ENCODE data around the gene RBM19.

The RBM19 gene

GRCh38 chr12:113823816-113824215 is 142.3 kb downstream of the RBM19 start:
- no peak overlapping the region for H3K9ac ChIP-seq (ENCODE audit: low read length)
- H3K36me3 ChIP-seq (ENCODE audit: control insufficient read depth, insufficient read depth, low read length): no peaks in the 10 kb centered on the region
- no peak overlapping the region for H3K4me3 ChIP-seq (ENCODE audit: low read depth, low read length)
- H3K9me3 ChIP-seq (ENCODE audit: control insufficient read depth, insufficient read depth, low read depth, low read length): no peaks in the 10 kb centered on the region
- no peaks in the 10 kb centered on the region for H3K27me3 ChIP-seq (ENCODE audit: control insufficient read depth, insufficient read depth, low read length)
- peaks cover 11% of the 10 kb centered on the region; the same call in 1 of the 2 replicates for H3K4me1 ChIP-seq (ENCODE audit: control insufficient read depth, insufficient read depth, low read length)
- H3K27ac ChIP-seq (ENCODE audit: low read depth, low read length): no peak overlapping the region

DNA sequence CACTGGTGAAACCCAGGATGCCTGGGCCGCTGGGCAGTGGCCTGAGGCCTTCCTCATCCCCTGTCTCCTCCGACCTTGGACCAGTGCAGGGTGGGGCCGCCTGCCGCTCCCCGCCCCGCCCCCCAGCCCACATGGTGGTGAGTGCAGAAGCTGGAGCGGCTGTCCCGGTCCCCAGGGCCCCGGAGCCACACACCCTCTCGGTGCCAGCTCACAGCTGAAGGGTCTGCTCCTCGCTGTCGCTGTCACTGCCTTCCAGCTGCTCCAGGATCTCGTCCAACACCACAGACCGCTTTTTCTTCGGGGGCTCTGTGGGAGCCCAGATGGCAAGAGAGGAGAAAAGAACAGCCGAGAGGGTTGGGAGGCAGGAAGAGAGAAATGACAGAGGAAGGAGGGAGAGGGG is 143.1 kb downstream of the RBM19 start:
- Histone ChIP-seq H3K9ac (ENCODE audit: low read length) (no peak overlapping the region), H3K9me3 (ENCODE audit: control insufficient read depth, insufficient read depth, low read depth, low read length) (no peaks in the 10 kb centered on the region), H3K36me3 (ENCODE audit: control insufficient read depth, insufficient read depth, low read length) (no peaks in the 10 kb centered on the region), H3K4me3 (ENCODE audit: low read depth, low read length) (no peak overlapping the region), H3K4me1 (ENCODE audit: control insufficient read depth, insufficient read depth, low read length) (peaks cover 11% of the 10 kb centered on the region; the same call in 1 of the 2 replicates), H3K27ac (ENCODE audit: low read depth, low read length) (no peak overlapping the region), H3K27me3 (ENCODE audit: control insufficient read depth, insufficient read depth, low read length) (no peaks in the 10 kb centered on the region)

DNA sequence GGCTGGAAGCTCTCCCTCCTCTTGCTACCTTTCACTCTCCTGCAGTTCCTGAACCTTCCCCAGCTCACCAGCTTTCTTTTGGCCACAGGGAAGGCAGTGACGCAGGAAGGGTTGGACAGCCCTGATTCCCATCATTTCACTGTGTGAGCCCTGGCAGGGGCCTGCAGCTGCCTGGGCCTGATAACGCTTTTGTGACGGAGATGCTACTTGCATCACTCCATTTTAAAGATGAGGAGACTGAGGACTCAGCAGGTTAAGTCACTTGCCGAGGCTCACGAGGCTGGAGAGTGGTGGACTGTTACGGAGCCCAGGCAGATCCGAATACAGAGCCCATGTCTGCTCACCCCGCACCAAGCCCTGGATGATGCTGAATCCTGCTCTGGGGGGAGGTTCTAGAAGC is 145.3 kb downstream of the RBM19 start:
- H3K27ac ChIP-seq (ENCODE audit: low read depth, low read length): no peak overlapping the region
- H3K9ac ChIP-seq (ENCODE audit: low read length): no peak overlapping the region
- no peaks in the 10 kb centered on the region for H3K9me3 ChIP-seq (ENCODE audit: control insufficient read depth, insufficient read depth, low read depth, low read length)
- peaks cover 9% of the 10 kb centered on the region; the same call in 1 of the 2 replicates for H3K4me1 ChIP-seq (ENCODE audit: control insufficient read depth, insufficient read depth, low read length)
- no peak overlapping the region for H3K4me3 ChIP-seq (ENCODE audit: low read depth, low read length)
- 0 out of 2 replicates have a peak, but pooled peaks cover 6% of the 10 kb centered on the region for H3K36me3 ChIP-seq (ENCODE audit: control insufficient read depth, insufficient read depth, low read length)
- no peaks in the 10 kb centered on the region for H3K27me3 ChIP-seq (ENCODE audit: control insufficient read depth, insufficient read depth, low read length)

- Histone ChIP-seq H3K9ac (ENCODE audit: low read length) (no peak overlapping the region), H3K4me3 (ENCODE audit: low read depth, low read length) (no peak overlapping the region), H3K4me1 (ENCODE audit: control insufficient read depth, insufficient read depth, low read length) (peaks cover 9% of the 10 kb centered on the region; the same call in 1 of the 2 replicates), H3K27ac (ENCODE audit: low read depth, low read length) (no peak overlapping the region), H3K9me3 (ENCODE audit: control insufficient read depth, insufficient read depth, low read depth, low read length) (no peaks in the 10 kb centered on the region), H3K36me3 (ENCODE audit: control insufficient read depth, insufficient read depth, low read length) (0 out of 2 replicates have a peak, but pooled peaks cover 7% of the 10 kb centered on the region), H3K27me3 (ENCODE audit: control insufficient read depth, insufficient read depth, low read length) (no peaks in the 10 kb centered on the region)
Measured at GRCh38 chr12:113820309-113820708, 145.8 kb downstream of the RBM19 start.

DNA sequence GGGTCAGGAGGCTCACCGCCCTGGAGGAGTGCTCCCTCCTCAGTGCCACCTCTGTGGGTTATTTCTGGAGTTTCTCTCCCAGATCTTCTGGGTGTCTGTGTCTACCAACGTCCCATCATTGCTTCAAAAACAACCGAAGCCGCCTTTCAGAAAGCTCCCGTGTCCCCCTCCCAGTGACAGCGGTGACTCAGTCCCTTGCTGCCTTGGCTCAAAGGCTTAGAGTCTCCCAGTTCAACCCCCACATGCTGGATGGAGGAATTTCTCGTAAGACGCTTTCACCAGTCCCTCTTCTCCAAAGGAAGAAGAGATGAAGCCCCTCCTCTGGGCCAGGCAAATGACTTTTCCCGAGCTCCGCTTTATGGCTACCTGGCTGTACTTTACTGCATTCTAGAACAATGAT is 146.6 kb downstream of the RBM19 start:
- H3K4me1 ChIP-seq (ENCODE audit: control insufficient read depth, insufficient read depth, low read length): peaks cover 9% of the 10 kb centered on the region; the same call in 1 of the 2 replicates
- no peaks in the 10 kb centered on the region for H3K27me3 ChIP-seq (ENCODE audit: control insufficient read depth, insufficient read depth, low read length)
- no peak overlapping the region for H3K4me3 ChIP-seq (ENCODE audit: low read depth, low read length)
- H3K9ac ChIP-seq (ENCODE audit: low read length): no peak overlapping the region
- H3K27ac ChIP-seq (ENCODE audit: low read depth, low read length): no peak overlapping the region
- 0 out of 2 replicates have a peak, but pooled peaks cover 7% of the 10 kb centered on the region for H3K36me3 ChIP-seq (ENCODE audit: control insufficient read depth, insufficient read depth, low read length)
- H3K9me3 ChIP-seq (ENCODE audit: control insufficient read depth, insufficient read depth, low read depth, low read length): no peaks in the 10 kb centered on the region

- Histone ChIP-seq H3K9me3 (ENCODE audit: control insufficient read depth, insufficient read depth, low read depth, low read length) (no peaks in the 10 kb centered on the region), H3K9ac (ENCODE audit: low read length) (peak overlapping the region; percentile 32), H3K4me3 (ENCODE audit: low read depth, low read length) (no peak overlapping the region), H3K36me3 (ENCODE audit: control insufficient read depth, insufficient read depth, low read length) (0 out of 2 replicates have a peak, but pooled peaks cover 7% of the 10 kb centered on the region), H3K27me3 (ENCODE audit: control insufficient read depth, insufficient read depth, low read length) (no peaks in the 10 kb centered on the region), H3K27ac (ENCODE audit: low read depth, low read length) (no peak overlapping the region), H3K4me1 (ENCODE audit: control insufficient read depth, insufficient read depth, low read length) (peaks cover 9% of the 10 kb centered on the region; the same call in 1 of the 2 replicates)
Measured at GRCh38 chr12:113818833-113819232, 147.3 kb downstream of the RBM19 start.

DNA sequence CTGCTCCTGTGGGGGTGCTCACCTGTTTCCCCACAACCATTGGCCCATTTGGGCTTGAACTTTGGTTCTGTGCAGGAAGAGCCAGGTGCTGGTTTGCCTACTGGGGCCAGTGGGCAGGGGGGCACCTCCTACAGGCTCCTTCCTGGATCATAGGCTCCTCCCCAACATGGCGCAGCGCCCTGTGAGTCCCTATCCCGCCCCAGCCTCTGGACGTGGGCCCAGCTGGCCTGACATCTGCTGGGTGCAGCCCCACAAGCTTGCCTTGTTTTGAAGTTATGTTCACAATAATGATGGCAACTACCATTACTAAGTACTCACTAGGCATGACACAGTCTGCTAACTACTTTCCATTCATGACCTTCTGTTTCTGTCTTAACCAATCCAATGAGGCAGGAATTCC is 147.8 kb downstream of the RBM19 start:
- no peaks in the 10 kb centered on the region for H3K9me3 ChIP-seq (ENCODE audit: control insufficient read depth, insufficient read depth, low read depth, low read length)
- H3K4me1 ChIP-seq (ENCODE audit: control insufficient read depth, insufficient read depth, low read length): peaks cover 9% of the 10 kb centered on the region; the same call in 1 of the 2 replicates
- H3K4me3 ChIP-seq (ENCODE audit: low read depth, low read length): no peak overlapping the region
- no peak overlapping the region for H3K27ac ChIP-seq (ENCODE audit: low read depth, low read length)
- H3K36me3 ChIP-seq (ENCODE audit: control insufficient read depth, insufficient read depth, low read length): 0 out of 2 replicates have a peak, but pooled peaks cover 7% of the 10 kb centered on the region
- H3K27me3 ChIP-seq (ENCODE audit: control insufficient read depth, insufficient read depth, low read length): no peaks in the 10 kb centered on the region
- H3K9ac ChIP-seq (ENCODE audit: low read length): no peak overlapping the region

DNA sequence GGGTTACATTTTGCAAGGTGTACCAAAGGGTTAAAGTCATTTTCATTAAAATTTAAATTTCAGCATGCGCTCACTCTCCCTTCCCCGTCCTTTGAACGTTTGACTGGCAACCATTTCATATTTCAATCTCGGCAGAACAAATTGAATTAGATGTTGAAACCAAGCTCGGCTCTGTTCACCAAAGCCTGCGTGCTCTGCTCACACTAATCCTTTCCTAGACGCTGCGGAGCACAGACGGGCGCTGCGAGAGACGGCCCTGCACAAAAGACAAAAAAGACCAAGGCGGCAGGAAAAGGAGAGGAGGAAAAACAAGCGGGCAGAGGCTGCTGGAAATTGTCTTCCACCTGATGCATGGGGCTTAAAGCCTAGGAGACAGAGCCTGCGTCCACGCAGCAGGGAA is 149.3 kb downstream of the RBM19 start:
- Histone ChIP-seq H3K27me3 (ENCODE audit: control insufficient read depth, insufficient read depth, low read length) (no peaks in the 10 kb centered on the region), H3K9me3 (ENCODE audit: control insufficient read depth, insufficient read depth, low read depth, low read length) (no peaks in the 10 kb centered on the region), H3K4me3 (ENCODE audit: low read depth, low read length) (no peak overlapping the region), H3K36me3 (ENCODE audit: control insufficient read depth, insufficient read depth, low read length) (0 out of 2 replicates have a peak, but pooled peaks cover 7% of the 10 kb centered on the region), H3K27ac (ENCODE audit: low read depth, low read length) (no peak overlapping the region), H3K9ac (ENCODE audit: low read length) (no peak overlapping the region), H3K4me1 (ENCODE audit: control insufficient read depth, insufficient read depth, low read length) (peaks cover 9% of the 10 kb centered on the region; the same call in 1 of the 2 replicates)

GRCh38 chr12:113815031-113815430 is 151.1 kb downstream of the RBM19 start:
- Histone ChIP-seq H3K27me3 (ENCODE audit: control insufficient read depth, insufficient read depth, low read length) (no peaks in the 10 kb centered on the region), H3K4me3 (ENCODE audit: low read depth, low read length) (no peak overlapping the region), H3K9me3 (ENCODE audit: control insufficient read depth, insufficient read depth, low read depth, low read length) (0 out of 2 replicates have a peak, but pooled peaks cover 2% of the 10 kb centered on the region), H3K9ac (ENCODE audit: low read length) (no peak overlapping the region), H3K4me1 (ENCODE audit: control insufficient read depth, insufficient read depth, low read length) (peaks cover 9% of the 10 kb centered on the region; the same call in 1 of the 2 replicates), H3K27ac (ENCODE audit: low read depth, low read length) (no peak overlapping the region), H3K36me3 (ENCODE audit: control insufficient read depth, insufficient read depth, low read length) (0 out of 2 replicates have a peak, but pooled peaks cover 7% of the 10 kb centered on the region)

GRCh38 chr12:113813229-113813541 is 152.9 kb downstream of the RBM19 start:
- Histone ChIP-seq H3K27ac (ENCODE audit: low read depth, low read length) (no peak overlapping the region), H3K9me3 (ENCODE audit: control insufficient read depth, insufficient read depth, low read depth, low read length) (0 out of 2 replicates have a peak, but pooled peaks cover 2% of the 10 kb centered on the region), H3K36me3 (ENCODE audit: control insufficient read depth, insufficient read depth, low read length) (0 out of 2 replicates have a peak, but pooled peaks cover 7% of the 10 kb centered on the region), H3K27me3 (ENCODE audit: control insufficient read depth, insufficient read depth, low read length) (no peaks in the 10 kb centered on the region), H3K4me1 (ENCODE audit: control insufficient read depth, insufficient read depth, low read length) (peaks cover 2% of the 10 kb centered on the region; the same call in 1 of the 2 replicates), H3K4me3 (ENCODE audit: low read depth, low read length) (no peak overlapping the region), H3K9ac (ENCODE audit: low read length) (no peak overlapping the region)

DNA sequence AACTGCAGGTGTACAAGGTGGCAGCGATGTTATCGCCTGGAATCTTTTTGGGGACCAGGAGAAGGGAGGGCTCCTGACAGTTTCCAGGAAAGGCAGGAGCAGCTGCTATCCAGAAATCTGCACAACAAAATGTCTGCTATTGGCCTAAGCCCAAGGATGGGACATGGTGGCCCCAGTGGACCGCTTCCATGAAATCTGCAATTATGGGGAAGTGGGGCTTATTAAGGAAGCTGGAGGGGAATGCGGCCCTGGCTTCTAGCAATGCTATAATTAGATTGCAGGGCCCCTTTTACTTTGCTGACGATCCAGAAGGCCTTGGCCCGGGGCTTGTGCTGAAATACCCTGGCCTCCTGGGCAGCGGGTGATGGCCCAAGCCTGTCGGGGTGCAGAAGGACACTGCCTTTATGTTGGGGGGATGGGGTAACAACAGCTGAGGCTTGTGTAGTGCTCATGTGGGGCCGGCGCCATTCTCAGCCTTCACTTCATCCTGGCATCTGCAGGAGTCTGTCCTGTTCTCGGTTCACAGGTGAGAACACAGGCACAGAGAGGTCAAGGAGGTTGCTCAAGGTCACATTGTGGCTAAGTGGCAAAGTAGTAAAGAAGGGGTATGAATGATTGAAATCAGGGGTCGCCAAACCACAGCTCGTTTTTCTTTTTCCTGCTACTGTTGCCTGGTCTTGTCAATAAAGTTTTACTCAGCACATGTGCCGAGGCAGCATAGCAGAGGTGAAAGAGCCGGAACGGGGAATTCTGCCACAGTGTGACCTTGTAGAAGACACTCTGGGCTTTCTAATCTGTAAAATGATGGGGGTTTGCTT is 153.5 kb downstream of the RBM19 start:
- H3K4me1 ChIP-seq (ENCODE audit: control insufficient read depth, insufficient read depth, low read length): peaks cover 6% of the 10 kb centered on the region; the same call in 1 of the 2 replicates
- H3K9ac ChIP-seq (ENCODE audit: low read length): no peak overlapping the region
- H3K36me3 ChIP-seq (ENCODE audit: control insufficient read depth, insufficient read depth, low read length): 0 out of 2 replicates have a peak, but pooled peaks cover 7% of the 10 kb centered on the region
- no peak overlapping the region for H3K4me3 ChIP-seq (ENCODE audit: low read depth, low read length)
- no peak overlapping the region for H3K27ac ChIP-seq (ENCODE audit: low read depth, low read length)
- no peaks in the 10 kb centered on the region for H3K27me3 ChIP-seq (ENCODE audit: control insufficient read depth, insufficient read depth, low read length)
- H3K9me3 ChIP-seq (ENCODE audit: control insufficient read depth, insufficient read depth, low read depth, low read length): 0 out of 2 replicates have a peak, but pooled peaks cover 2% of the 10 kb centered on the region
